Pulmonary artery endothelial cell (primary cell): ENCODE results near the gene PPP1R3E. TPM values are rescaled to one million over a fixed set of nuclear protein-coding genes. Genes with fewer than 3 reads are reported as not detected.
"Not testable (repeated sequence)": the region's sequence is repeated elsewhere in the genome, so short reads cannot be mapped to it uniquely, and the experiment has no call there.

Experiments used
- DNase-seq: peaks from one replicate; pipeline ENCODE4 v3.0.0-alpha.2; 2011; ENCODE audit warnings: low read depth, low spot score
- total RNA-seq: library from RNA; depleted of rRNA; stranded (reverse); fragments of >200 nt; gene quantifications from 2 replicates; pipeline ENCODE4 v1.2.3, GENCODE V29; 2014

Gene PPP1R3E
- total RNA-seq, 1 donor from 2014 or later: 2.0 TPM

DNA sequence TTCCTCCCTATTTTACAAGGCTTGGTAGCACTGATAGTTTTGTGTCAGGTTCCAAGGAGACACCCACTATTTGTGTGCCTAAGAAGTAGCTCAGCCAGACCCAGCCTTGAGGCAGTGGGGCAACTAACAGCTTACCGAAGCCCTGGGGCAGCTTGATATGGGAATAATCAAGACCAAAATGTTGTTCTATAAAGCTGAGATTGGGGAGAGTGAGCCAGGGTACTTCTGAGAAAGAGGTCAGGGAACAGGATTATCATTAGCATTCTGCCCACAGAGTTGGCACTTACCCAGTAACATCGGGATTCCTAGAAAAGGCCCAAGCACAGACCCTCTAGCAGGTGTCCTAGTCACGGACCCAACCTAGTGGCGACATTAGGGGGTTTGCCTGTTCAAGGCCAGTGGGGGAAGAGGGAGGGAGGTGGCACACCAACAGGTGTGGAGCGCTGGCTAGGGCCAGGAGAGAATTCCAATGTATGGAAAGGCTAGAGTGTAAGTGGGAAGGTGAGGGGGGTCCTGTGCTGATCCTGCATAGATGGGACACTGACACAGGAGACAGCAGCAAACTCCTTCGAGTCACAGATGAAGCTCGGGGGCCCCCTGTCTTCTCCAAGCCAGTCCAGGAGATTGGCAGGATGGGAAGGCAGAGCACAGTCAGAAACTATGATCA lies 4.9 kb downstream of the PPP1R3E start:
- no peak for DNase-seq

GRCh38 chr14:23297096-23297495 lies 5.6 kb downstream of the PPP1R3E start:
- DNase-seq: no peak

DNA sequence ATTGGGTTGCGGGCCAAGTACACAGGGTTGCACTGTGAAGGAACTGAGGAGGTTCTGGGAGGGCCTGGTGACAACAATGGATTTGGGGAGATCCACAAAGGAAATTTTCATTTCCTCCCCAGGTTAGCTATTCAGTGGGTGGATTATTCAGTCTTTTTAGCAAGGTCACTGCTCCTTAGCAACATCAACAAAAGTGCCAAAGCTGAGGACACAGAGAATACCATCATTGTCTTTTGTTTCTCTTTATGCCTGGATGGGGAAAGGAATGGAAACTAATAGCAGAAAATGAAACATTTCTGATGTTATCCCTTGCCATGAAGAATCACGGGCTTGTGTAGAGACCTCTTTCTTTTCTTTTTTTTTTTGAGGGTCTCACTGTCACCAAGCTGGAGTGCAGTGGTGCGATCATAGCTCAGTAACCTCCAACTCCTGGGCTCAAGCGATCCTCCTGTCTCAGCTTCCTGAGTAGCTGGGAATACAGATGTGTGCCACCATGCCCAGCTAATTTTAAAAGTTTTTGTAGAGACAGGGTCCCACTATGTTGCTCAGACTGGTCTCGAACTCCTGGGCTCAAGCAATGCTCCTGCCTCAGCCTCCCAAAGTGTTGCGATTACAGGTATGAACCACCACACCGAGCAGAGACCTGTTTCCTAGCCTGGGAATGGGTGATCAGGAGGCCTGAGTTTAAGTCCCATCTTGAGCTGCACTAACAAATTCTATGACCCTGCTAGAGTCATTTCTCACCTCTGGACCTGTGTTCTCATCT lies 6.5 kb downstream of the PPP1R3E start:
- no peak for DNase-seq

DNA sequence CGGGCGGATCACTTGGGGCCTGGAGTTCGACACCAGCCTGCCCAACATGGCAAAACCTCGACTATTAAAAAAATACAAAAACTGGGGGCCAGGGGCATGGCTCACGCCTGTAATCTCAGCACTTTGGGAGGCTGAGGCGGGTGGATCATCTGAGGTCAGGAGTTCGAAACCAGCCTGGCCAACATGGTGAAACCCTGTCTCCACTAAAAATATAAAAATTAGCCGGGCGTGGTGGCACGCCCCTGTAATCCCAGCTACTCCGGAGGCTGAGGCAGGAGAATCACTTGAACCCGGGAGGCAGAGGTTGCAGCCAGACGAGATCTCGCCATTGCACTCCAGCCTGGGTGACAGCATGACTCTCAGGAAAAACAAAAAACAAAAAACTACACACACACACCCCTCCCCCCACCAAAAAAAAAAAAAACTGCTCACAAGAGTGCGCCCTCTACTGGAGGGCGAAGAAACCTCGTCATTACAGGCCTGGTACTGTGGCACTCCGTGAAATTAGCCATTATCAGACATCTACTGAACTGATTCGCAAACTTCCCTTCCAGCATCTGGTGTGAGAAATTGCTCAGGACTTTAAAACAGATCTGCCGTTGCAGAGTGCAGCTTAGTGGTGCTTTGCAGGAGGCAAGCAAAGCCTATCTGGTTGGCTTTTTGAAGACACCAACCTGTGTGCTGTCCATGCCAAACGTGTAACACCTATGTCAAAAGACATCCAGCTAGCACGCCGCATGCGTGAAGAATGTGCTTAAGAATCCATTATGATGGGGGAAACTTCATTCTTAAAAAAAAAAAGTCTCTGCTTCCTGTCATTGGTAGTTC lies 7.7 kb downstream of the PPP1R3E start:
- DNase-seq: no peak

- no peak for DNase-seq
These were observed 15.7 kb downstream of the PPP1R3E start for GRCh38 chr14:23286902-23287479.

DNA sequence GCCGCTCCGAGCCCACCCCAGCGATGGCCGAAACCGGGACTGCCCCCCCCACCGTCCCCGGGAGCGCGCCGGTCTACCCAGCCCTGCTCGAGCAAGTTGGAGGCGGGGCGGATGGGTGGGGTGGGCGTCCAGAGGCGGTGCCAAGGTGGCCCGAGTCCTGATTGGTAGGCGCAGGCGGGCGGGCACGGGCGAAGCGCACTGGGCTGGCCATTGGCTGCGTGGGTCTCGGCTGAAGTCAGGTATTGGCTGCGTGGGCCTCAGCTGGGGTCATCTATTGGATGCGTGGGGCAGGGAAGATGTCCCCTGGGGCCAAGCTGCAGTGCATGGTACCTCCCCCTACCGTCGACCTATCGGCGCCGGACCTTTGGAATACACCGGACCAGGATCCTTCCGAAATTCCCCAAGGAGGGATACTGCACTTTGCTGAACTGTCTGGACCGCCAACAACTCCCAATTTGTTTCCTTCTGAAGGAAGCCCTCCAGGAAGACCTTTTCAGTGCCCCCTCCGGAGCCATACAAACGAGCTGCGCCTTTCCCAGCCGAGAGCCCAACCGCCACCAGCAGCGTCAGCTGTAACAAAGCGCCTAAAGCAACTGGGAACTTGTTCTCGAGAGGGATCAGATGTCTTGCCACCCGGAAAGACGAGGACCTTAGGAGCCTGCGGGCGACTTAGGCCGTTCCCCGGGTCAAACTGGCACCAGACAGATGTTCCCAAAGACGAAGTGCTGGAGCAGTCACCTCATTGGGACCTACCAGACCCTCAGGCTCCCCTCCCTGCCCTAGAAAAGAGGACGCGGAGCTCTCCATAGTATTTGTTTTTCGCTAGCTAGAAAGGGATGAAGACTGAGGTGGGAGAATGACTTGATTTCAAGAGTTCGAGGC lies 16.4 kb downstream of the PPP1R3E start, which contains the start of gene HOMEZ:
TSS of gene HOMEZ (minus strand) at position 113 of the 882 bp plus-strand sequence. CDS start 180 bp downstream, outside the sequence.
- DNase-seq: peak; percentile 96

GRCh38 chr14:23285530-23286019 lies 17.1 kb downstream of the PPP1R3E start:
- DNase-seq: no peak

DNA sequence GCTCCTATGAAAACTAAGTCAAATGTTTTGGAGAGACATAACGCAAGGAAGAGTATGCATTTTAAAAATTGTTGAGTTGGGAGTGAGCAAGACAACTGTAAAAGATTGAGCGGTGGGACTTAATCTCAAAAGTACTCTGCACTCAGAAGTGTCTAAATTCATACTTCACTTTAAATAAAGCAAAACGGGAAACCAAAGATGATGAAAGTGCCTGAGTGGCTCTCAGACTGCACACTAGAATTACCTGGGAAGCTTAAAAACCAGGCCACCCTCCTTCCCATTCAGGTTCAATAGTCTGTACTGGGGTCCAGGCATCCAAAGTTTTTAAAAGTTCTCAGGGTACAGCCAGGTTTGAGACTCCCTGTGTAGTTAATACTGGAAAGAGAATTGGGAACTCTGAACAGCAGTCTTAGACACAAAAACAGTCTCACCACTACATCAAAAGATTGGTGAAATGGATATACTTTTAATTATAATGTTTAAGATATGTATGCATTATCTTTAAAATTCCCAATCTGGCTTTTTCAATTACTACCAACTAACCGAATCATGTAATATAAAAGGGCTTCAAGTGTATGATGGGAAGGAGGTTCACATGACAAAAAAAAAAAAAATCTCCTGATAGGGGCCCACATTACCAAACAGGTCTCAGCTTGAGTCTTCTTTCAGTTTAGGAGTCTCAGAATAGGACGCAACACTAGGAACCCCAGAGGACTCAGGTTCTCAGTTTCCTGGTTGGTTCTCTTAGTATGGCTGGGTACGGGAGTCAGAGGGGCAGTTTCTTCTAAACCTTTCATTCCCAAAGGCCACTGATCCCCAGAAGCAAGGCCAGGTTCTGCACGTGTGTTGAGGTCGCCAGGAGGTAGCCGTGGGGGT lies 17.8 kb downstream of the PPP1R3E start:
- no peak for DNase-seq

GRCh38 chr14:23281247-23281646 lies 21.4 kb downstream of the PPP1R3E start:
- no peak for DNase-seq

GRCh38 chr14:23277928-23278327 lies 24.7 kb downstream of the PPP1R3E start:
- not testable (repeated sequence) for DNase-seq

DNA sequence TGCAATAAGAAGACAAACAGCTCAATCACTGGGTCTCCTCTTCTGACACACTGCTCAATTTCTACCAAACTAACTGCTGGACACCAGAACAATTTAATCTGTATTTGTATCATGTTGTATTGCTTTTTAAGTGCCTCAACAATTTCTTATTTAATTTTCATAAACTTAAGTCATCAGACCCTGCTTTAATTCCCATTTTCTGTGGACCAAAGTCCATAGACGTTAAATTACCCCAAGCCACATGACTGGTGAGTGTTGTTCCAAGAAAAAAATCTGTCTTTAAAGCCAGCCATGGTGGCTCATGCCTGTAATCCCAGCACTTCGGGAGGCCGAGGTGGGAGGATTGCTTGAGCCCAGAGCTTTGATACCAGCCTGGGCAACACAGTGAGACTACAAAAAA lies 25.5 kb downstream of the PPP1R3E start:
- DNase-seq: no peak

- no peak for DNase-seq
These were observed 27.2 kb downstream of the PPP1R3E start for GRCh38 chr14:23275412-23275811.

- DNase-seq: no peak
These were observed 33.5 kb downstream of the PPP1R3E start for GRCh38 chr14:23269193-23269592.

DNA sequence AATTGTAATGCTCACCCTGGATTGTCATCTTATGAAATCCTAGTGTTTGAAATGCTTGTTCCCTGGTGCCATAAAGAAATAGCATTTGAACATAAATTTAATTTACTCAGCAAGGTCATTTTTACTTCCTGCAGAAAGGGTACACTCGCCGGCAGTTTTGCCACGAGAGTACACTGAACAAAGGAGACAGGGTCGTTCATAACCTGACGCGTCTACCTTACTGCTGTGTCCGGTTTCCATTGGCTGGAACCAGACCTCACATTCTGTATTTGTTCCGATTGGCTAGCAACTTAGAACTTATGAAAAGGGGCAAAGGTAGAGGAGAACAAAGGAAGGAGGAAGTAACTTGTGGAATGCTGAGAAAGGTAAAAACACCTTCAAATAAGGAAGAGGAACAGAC lies 41.8 kb downstream of the PPP1R3E start:
- not testable (repeated sequence) for DNase-seq

- no peak for DNase-seq
These were observed 43.2 kb downstream of the PPP1R3E start for GRCh38 chr14:23259426-23259825.

GRCh38 chr14:23258256-23258655 lies 44.4 kb downstream of the PPP1R3E start:
- no peak for DNase-seq

GRCh38 chr14:23252420-23253333 lies 50.0 kb downstream of the PPP1R3E start:
- DNase-seq: no peak

- DNase-seq: no peak
These were observed 50.7 kb downstream of the PPP1R3E start for GRCh38 chr14:23252006-23252405.
